Activated CD8-positive, alpha-beta T cell treated with anti-CD3 and anti-CD28 coated beads for 36 hours (primary cell): Measurements from ENCODE around the gene GCA. TPM values are rescaled to one million over a fixed set of nuclear protein-coding genes. Genes with fewer than 3 reads are reported as not detected.

ENCODE experiments used
- ATAC-seq: fragments of 200-7000 bp; cut with Tn5 transposase; one replicate; pipeline ENCODE4 v1.10.0; 2021; ENCODE audit warnings: mild to moderate bottlenecking, moderate library complexity
- CTCF ChIA-PET: fragments of 350-600 bp; sonication (Branson Sonifier 250); formaldehyde crosslinking; loops from one replicate; lab custom pipeline; 2021; ENCODE audit warnings: antibody characterized with exemption; lab: Charles Lee
- POLR2A ChIA-PET: fragments of 350-600 bp; sonication (Branson Sonifier 250); formaldehyde crosslinking; loops from one replicate; lab custom pipeline; 2021; ENCODE audit warnings: antibody characterized with exemption; lab: Charles Lee
- DNase-seq: peaks from one replicate; pipeline ENCODE4 v3.0.0-alpha.2; 2020
- H3K27ac Mint-ChIP-seq: one replicate; pipeline ENCODE4 v1.8.0; 2021; ENCODE audit warnings: mild to moderate bottlenecking, mixed read lengths
- H3K27me3 Mint-ChIP-seq: one replicate; pipeline ENCODE4 v1.8.0; 2021; ENCODE audit warnings: mixed read lengths
- H3K36me3 Mint-ChIP-seq: one replicate; pipeline ENCODE4 v1.8.0; 2021; ENCODE audit warnings: low read depth, mixed read lengths
- H3K4me1 Mint-ChIP-seq: one replicate; pipeline ENCODE4 v1.8.0; 2021; ENCODE audit warnings: low read depth, mixed read lengths
- H3K4me3 Mint-ChIP-seq: one replicate; pipeline ENCODE4 v1.8.0; 2021; ENCODE audit warnings: mild to moderate bottlenecking, moderate library complexity, mixed read lengths
- H3K9me3 Mint-ChIP-seq: one replicate; pipeline ENCODE4 v1.8.0; 2021; ENCODE audit warnings: mixed read lengths
- intact Hi-C: fragments of 100-400 bp; cut with micrococcal nuclease; formaldehyde crosslinking; loops from one replicate; pipeline ENCODE4 v1.10.0; 2022
- total RNA-seq, 2 experiments: library from RNA; stranded (reverse); gene quantifications; one replicate each; pipeline ENCODE4 v1.2.3, GENCODE V29; 2021
- TF ChIP-seq, protein P1 (sequence below): fragments of 200-600 bp; IDR thresholded peaks from one replicate; pipeline ENCODE4 v1.8.0; 2022; ENCODE audit warnings: antibody characterized with exemption, mild to moderate bottlenecking

GCA gene
- total RNA-seq, 2 experiments from 2014 or later, result 23.4 to 25.2 TPM

DNA sequence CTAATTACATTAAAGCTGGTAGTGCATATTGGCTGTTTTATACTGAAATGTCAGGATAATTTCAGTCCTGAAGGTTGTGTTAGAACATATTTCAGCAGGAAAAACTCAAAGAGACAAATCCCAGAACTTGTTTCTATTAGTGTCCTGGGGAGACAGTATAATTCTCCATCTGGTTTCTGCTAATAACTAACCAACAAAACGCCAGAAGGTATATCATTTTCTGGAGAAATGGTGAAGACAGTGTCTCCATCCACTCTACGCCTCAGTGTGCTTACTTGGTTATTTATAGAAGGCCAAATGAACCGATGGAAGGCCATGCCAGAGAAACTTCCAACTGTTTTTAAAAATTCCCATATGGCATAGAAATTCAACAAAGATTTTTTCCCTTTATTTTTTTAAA, 41.6 kb downstream of the GCA start:
- Mint-ChIP-seq H3K27me3 (peaks cover 10% of the 10 kb centered on the region), H3K36me3 (no peaks in the 10 kb centered on the region), H3K4me3 (no peak overlapping the region), H3K27ac (no peak overlapping the region), H3K9me3 (no peaks in the 10 kb centered on the region), H3K4me1 (no peaks in the 10 kb centered on the region)
- CTCF ChIA-PET, result no interaction called here
- POLR2A ChIA-PET, result no interaction called here
- TF ChIP-seq, protein P1, sequence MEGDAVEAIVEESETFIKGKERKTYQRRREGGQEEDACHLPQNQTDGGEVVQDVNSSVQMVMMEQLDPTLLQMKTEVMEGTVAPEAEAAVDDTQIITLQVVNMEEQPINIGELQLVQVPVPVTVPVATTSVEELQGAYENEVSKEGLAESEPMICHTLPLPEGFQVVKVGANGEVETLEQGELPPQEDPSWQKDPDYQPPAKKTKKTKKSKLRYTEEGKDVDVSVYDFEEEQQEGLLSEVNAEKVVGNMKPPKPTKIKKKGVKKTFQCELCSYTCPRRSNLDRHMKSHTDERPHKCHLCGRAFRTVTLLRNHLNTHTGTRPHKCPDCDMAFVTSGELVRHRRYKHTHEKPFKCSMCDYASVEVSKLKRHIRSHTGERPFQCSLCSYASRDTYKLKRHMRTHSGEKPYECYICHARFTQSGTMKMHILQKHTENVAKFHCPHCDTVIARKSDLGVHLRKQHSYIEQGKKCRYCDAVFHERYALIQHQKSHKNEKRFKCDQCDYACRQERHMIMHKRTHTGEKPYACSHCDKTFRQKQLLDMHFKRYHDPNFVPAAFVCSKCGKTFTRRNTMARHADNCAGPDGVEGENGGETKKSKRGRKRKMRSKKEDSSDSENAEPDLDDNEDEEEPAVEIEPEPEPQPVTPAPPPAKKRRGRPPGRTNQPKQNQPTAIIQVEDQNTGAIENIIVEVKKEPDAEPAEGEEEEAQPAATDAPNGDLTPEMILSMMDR, result no peak
- no peak for DNase-seq
- intact Hi-C loops, result no loop called here
- ATAC-seq, result no peak

DNA sequence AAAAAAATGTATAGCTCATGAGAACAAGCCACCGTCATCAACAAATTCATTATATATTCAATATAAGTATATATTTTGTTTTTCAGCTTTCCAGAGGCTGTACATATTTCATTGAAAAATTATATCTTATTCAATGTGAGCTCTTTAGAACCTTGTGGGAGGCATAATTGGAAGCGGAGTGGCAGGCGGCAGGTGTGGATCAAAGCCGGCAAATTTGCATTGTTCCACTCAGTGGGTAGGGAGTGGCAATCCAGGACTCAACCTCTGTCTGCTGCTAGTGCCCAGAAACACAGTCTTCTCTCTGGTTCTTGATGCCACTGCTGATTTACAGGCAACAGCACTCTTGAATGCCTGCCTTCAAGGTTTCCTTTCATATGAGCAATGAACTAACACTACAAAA, 46.9 kb downstream of the GCA start:
- POLR2A ChIA-PET, result no interaction called here
- Mint-ChIP-seq H3K9me3 (no peaks in the 10 kb centered on the region), H3K27me3 (peaks cover 15% of the 10 kb centered on the region), H3K4me3 (no peak overlapping the region), H3K27ac (no peak overlapping the region), H3K4me1 (no peaks in the 10 kb centered on the region), H3K36me3 (no peaks in the 10 kb centered on the region)
- ATAC-seq, result no peak
- CTCF ChIA-PET, result interaction anchor here (1.3 kb wide), 1 partner anchor 13 kb away, joined by 4 read pairs; no protein-coding TSS in a partner anchor
- DNase-seq, result no peak
- intact Hi-C loops, result no loop called here
- TF ChIP-seq, protein P1, result no peak

DNA sequence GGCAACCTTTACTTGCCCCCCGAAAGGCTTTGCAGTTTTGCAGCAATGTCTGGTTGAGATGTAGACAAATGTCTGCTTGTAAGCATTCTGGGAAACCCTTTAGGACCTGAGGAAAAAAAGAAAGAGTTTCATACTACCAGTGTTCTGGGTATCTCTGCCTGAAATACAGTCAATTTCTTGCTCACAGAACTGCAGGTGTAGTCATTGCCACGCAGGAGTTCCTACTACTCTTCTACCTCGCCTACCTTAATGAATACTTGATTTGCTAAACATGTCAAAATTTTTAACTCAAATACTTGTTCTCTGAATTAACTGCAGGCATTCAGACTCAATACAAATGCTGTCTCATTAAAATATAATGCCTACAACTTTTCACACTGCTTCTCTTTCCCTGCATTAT, 56.4 kb downstream of the GCA start:
- H3K4me1 Mint-ChIP-seq, result no peaks in the 10 kb centered on the region
- H3K4me3 Mint-ChIP-seq, result no peak overlapping the region
- no peaks in the 10 kb centered on the region for H3K27me3 Mint-ChIP-seq
- H3K27ac Mint-ChIP-seq, result no peak overlapping the region
- H3K9me3 Mint-ChIP-seq, result no peaks in the 10 kb centered on the region
- CTCF ChIA-PET, result interaction anchor here (1.1 kb wide), 1 partner anchor 8 kb away, joined by 3 read pairs; no protein-coding TSS in a partner anchor
- H3K36me3 Mint-ChIP-seq, result no peaks in the 10 kb centered on the region
- ATAC-seq, result no peak
- no peak for DNase-seq
- POLR2A ChIA-PET, result interaction anchor here (0.7 kb wide), 1 partner anchor 9 kb away, joined by 4 read pairs; no protein-coding TSS in a partner anchor
- intact Hi-C loops, result no loop called here
- TF ChIP-seq, protein P1, result no peak

DNA sequence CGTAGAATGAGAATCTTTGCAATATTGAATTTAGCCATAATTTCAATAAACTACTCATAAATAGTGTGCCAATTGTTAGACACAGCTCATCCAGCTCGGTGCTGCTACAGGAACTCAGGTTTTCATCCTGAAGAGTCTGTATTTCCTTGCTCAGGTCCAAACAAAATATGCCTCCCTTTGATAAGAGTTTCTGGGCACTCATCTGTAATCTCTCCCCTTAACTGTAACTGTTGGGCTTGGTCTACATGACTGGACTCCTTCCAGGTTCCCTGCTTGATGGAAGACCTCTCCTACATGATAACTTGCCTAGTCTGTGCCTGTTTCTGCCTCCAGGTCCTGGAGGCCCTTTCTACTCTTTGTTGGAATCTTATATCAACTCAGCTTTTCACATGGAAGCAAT, 57.9 kb downstream of the GCA start:
- Mint-ChIP-seq H3K4me1 (no peaks in the 10 kb centered on the region), H3K36me3 (no peaks in the 10 kb centered on the region), H3K27ac (no peak overlapping the region), H3K9me3 (no peaks in the 10 kb centered on the region), H3K4me3 (no peak overlapping the region), H3K27me3 (no peaks in the 10 kb centered on the region)
- ATAC-seq (no peak), DNase-seq (no peak)
- POLR2A ChIA-PET, result no interaction called here
- intact Hi-C loops, result no loop called here
- TF ChIP-seq, protein P1, result no peak
- CTCF ChIA-PET, result no interaction called here

DNA sequence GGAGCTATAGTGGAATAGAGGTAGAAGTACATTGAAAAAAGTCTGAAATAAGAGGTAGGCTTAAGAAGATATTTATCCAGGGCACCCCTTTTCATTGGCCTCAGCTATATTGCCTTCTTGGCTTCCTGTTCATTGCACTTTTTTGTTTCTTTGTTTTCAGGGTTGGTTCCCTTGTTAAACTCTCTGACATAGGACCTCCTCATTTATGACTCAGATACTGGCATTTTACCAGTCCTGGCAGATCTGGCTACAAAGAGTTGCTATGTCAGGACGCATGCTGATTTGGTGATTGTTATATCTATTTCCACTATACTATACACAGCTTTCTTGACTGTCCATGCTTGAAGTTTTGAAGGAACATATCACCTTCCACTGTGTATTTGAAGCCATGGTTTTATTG, 60.0 kb downstream of the GCA start:
- TF ChIP-seq, protein P1, result no peak
- no peak overlapping the region for H3K4me3 Mint-ChIP-seq
- H3K27ac Mint-ChIP-seq, result no peak overlapping the region
- POLR2A ChIA-PET, result no interaction called here
- H3K27me3 Mint-ChIP-seq, result peaks cover 2% of the 10 kb centered on the region
- no peaks in the 10 kb centered on the region for H3K4me1 Mint-ChIP-seq
- DNase-seq (no peak), ATAC-seq (no peak)
- intact Hi-C loops, result no loop called here
- CTCF ChIA-PET, result interaction anchor here (0.9 kb wide), 1 partner anchor 13 kb away, joined by 4 read pairs; no protein-coding TSS in a partner anchor
- no peaks in the 10 kb centered on the region for H3K9me3 Mint-ChIP-seq
- no peaks in the 10 kb centered on the region for H3K36me3 Mint-ChIP-seq

Other genes starting within 250 kb of the GCA start
- gene GCG, start 191.9 kb upstream of the GCA start, total RNA-seq, result not detected
- not detected for gene FAP, start 100.7 kb upstream of the GCA start, total RNA-seq
- 10 to 100 TPM; 28.7 to 29.1 TPM for gene IFIH1, start 25.4 kb upstream of the GCA start, total RNA-seq